Measurements from ENCODE around the gene FYCO1.

Gene FYCO1

GRCh38 chr3:45953536-45953935 is 42.1 kb downstream of the FYCO1 start:
- H3K4me3 Mint-ChIP-seq: no peak overlapping the region
- no peak overlapping the region for H3K27ac Mint-ChIP-seq
- no peak for TF ChIP-seq CTCF (IDR thresholded peaks at IDR 0.05)
- no peaks in the 10 kb centered on the region for H3K9me3 Mint-ChIP-seq
- no peaks in the 10 kb centered on the region for H3K4me1 Mint-ChIP-seq
- no peak for DNase-seq
- no peaks in the 10 kb centered on the region for H3K27me3 Mint-ChIP-seq (ENCODE audit: low read depth, poor library complexity)
- peaks cover 54% of the 10 kb centered on the region for H3K36me3 Mint-ChIP-seq (ENCODE audit: low read depth)

GRCh38 chr3:45952456-45952855 is 43.2 kb downstream of the FYCO1 start:
- no peak for DNase-seq
- H3K9me3 Mint-ChIP-seq: no peaks in the 10 kb centered on the region

GRCh38 chr3:45951946-45952345 is 43.7 kb downstream of the FYCO1 start:
- no peak for TF ChIP-seq CTCF (IDR thresholded peaks at IDR 0.05)
- Mint-ChIP-seq H3K27ac (no peak overlapping the region), H3K9me3 (no peaks in the 10 kb centered on the region), H3K4me3 (no peak overlapping the region), H3K36me3 (ENCODE audit: low read depth) (peaks cover 59% of the 10 kb centered on the region), H3K27me3 (ENCODE audit: low read depth, poor library complexity) (no peaks in the 10 kb centered on the region), H3K4me1 (no peaks in the 10 kb centered on the region)
- no peak for DNase-seq

More at GRCh38 chr3:45952456-45952855, 43.2 kb downstream of the FYCO1 start:
- Mint-ChIP-seq H3K4me1 (no peaks in the 10 kb centered on the region), H3K27me3 (ENCODE audit: low read depth, poor library complexity) (no peaks in the 10 kb centered on the region), H3K27ac (no peak overlapping the region), H3K36me3 (ENCODE audit: low read depth) (peaks cover 57% of the 10 kb centered on the region), H3K4me3 (no peak overlapping the region)
- no peak for TF ChIP-seq CTCF (IDR thresholded peaks at IDR 0.05)

- Mint-ChIP-seq H3K27ac (no peak overlapping the region), H3K9me3 (no peaks in the 10 kb centered on the region), H3K36me3 (ENCODE audit: low read depth) (peaks cover 66% of the 10 kb centered on the region), H3K4me3 (no peak overlapping the region), H3K4me1 (no peaks in the 10 kb centered on the region), H3K27me3 (ENCODE audit: low read depth, poor library complexity) (no peaks in the 10 kb centered on the region)
- no peak for DNase-seq
- no peak for TF ChIP-seq CTCF (IDR thresholded peaks at IDR 0.05)
These were observed 44.7 kb downstream of the FYCO1 start for GRCh38 chr3:45950686-45951600.

GRCh38 chr3:45950131-45950530 is 45.5 kb downstream of the FYCO1 start:
- H3K27ac Mint-ChIP-seq: no peak overlapping the region
- no peak for TF ChIP-seq CTCF (IDR thresholded peaks at IDR 0.05)
- H3K27me3 Mint-ChIP-seq (ENCODE audit: low read depth, poor library complexity): peaks cover 3% of the 10 kb centered on the region
- H3K4me1 Mint-ChIP-seq: no peaks in the 10 kb centered on the region
- no peaks in the 10 kb centered on the region for H3K9me3 Mint-ChIP-seq
- peaks cover 67% of the 10 kb centered on the region for H3K36me3 Mint-ChIP-seq (ENCODE audit: low read depth)
- no peak for DNase-seq
- no peak overlapping the region for H3K4me3 Mint-ChIP-seq

- no peak for DNase-seq
- Mint-ChIP-seq H3K4me1 (no peaks in the 10 kb centered on the region), H3K27ac (no peak overlapping the region), H3K27me3 (ENCODE audit: low read depth, poor library complexity) (peaks cover 3% of the 10 kb centered on the region), H3K9me3 (no peaks in the 10 kb centered on the region), H3K4me3 (no peak overlapping the region), H3K36me3 (ENCODE audit: low read depth) (peaks cover 62% of the 10 kb centered on the region)
- no peak for TF ChIP-seq CTCF (IDR thresholded peaks at IDR 0.05)
These were observed 46.2 kb downstream of the FYCO1 start for GRCh38 chr3:45949432-45949831.

Data from nephron progenitor cell (in vitro differentiated cells).